Measurements from ENCODE around the gene SSR3. TPM values are rescaled to one million over a fixed set of nuclear protein-coding genes. Genes with fewer than 3 reads are reported as not detected.

The SSR3 gene
- total and polyA plus RNA-seq, 11 donors = 112 to 900 (median 197) TPM

- Histone ChIP-seq H3K27ac (no peak overlapping the region), H3K27me3 (peaks cover 0 to 3% (median 0%) of the 10 kb centered on the region in 9 donors), H3K36me3 (no peaks in the 10 kb centered on the region), H3K4me3 (no peak overlapping the region), H3K4me1 (peaks cover 0 to 17% (median 1%) of the 10 kb centered on the region in 12 donors), H3K9me3 (no peaks in the 10 kb centered on the region)
- no peak for DNase-seq
- 59 to 90% (median 80%) methylated on average over 1 to 2 of the region's 2 CpGs for WGBS, 4 donors
- TF ChIP-seq POLR2A (IDR thresholded peaks at IDR 0.05) (no peak), CTCF (IDR thresholded peaks at IDR 0.05) (no peak)
- ATAC-seq = no peak
- intact Hi-C loops (cut with DNase I) = loop anchor here in 1 of 10 donors (2.0 kb wide), 1 partner anchor 105 kb away; no protein-coding TSS in a partner anchor
Measured at GRCh38 chr3:156561533-156561932, 6.6 kb upstream of the SSR3 start.

DNA sequence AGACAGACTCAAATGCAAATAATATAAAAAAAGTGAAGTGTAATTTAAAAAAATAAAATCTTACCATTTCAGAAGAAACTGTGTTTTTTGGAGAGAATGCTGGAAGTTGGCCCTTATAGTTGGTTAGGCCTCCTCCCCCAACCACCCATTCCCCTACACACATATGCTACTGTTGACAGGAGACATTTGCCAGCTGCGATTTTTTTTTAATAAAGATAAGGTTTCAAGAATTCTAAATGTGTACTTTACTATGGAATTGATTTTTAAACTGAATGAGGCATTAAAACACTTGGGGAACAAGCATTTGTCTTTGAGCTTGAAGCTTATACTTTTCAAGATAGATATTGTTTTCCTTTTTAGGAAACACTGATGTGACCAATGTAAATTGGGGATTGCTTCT lies 4.4 kb upstream of the SSR3 start:
- peaks cover 0 to 2% (median 0%) of the 10 kb centered on the region in 9 donors for H3K27me3 ChIP-seq
- ATAC-seq (no peak), DNase-seq (no peak)
- H3K4me3 ChIP-seq = no peak overlapping the region
- no peak for TF ChIP-seq POLR2A (IDR thresholded peaks at IDR 0.05)
- no peak for TF ChIP-seq CTCF (IDR thresholded peaks at IDR 0.05)
- no peaks in the 10 kb centered on the region for H3K36me3 ChIP-seq
- H3K27ac ChIP-seq = peak overlapping the region in 7 of 12 donors; percentile 30 to 72 (median 61)
- intact Hi-C loops (cut with DNase I) = loop anchor here in 9 of 10 donors (5.0 to 10.0 kb wide), 9 partner anchors 45 to 575 kb away; partner anchors contain the start of genes LEKR1 (in 3 of the 9) and TIPARP (in 1 of the 9)
- peaks cover 0 to 23% (median 3%) of the 10 kb centered on the region in 12 donors for H3K4me1 ChIP-seq
- H3K9me3 ChIP-seq = no peaks in the 10 kb centered on the region
- whole genome bisulfite sequencing, 4 donors = 24 to 39% (median 31%) methylated on average over 1 of the region's 1 CpG

- H3K4me3 ChIP-seq = no peak overlapping the region
- no peak for TF ChIP-seq POLR2A (IDR thresholded peaks at IDR 0.05)
- no peak for TF ChIP-seq CTCF (IDR thresholded peaks at IDR 0.05)
- H3K27me3 ChIP-seq = no peaks in the 10 kb centered on the region
- H3K4me1 ChIP-seq = peaks cover 0 to 30% (median 9%) of the 10 kb centered on the region in 12 donors
- peak in 3 of 4 donors; percentile 8 to 23 (median 10) for ATAC-seq
- H3K9me3 ChIP-seq = no peaks in the 10 kb centered on the region
- peak in 1 of 5 donors; percentile 13 for DNase-seq
- H3K36me3 ChIP-seq = peaks cover 0 to 1% (median 0%) of the 10 kb centered on the region in 9 donors
- peak overlapping the region in 10 of 12 donors; percentile 9 to 72 (median 59) for H3K27ac ChIP-seq
- intact Hi-C loops (cut with DNase I) = loop anchor here in 9 of 10 donors (5.0 to 10.0 kb wide), 9 partner anchors 46 to 576 kb away; partner anchors contain the start of genes LEKR1 (in 3 of the 9) and TIPARP (in 1 of the 9)
Measured at GRCh38 chr3:156558389-156558788, 3.5 kb upstream of the SSR3 start.

GRCh38 chr3:156554515-156554841 lies 439 bp downstream of the SSR3 start:
- peaks cover 8 to 64% (median 46%) of the 10 kb centered on the region in 12 donors for H3K4me1 ChIP-seq

More at GRCh38 chr3:156554515-156554841, 439 bp downstream of the SSR3 start:
- TF ChIP-seq CTCF (IDR thresholded peaks at IDR 0.05) = no peak
- no peak for TF ChIP-seq POLR2A (IDR thresholded peaks at IDR 0.05)
- Histone ChIP-seq H3K27ac (peak overlapping the region; percentile 84 to 98 (median 93)), H3K4me3 (peak overlapping the region; percentile 81 to 98 (median 90)), H3K9me3 (no peaks in the 10 kb centered on the region), H3K27me3 (no peaks in the 10 kb centered on the region), H3K36me3 (peaks cover 0 to 38% (median 26%) of the 10 kb centered on the region in 9 donors)
- DNase-seq (no peak), ATAC-seq (peak in 1 of 4 donors; percentile 3)
- intact Hi-C loops (cut with DNase I) = loop anchor here in 9 of 10 donors (1.0 to 10.0 kb wide), 12 partner anchors 50 to 580 kb away; partner anchors contain the start of genes TIPARP (in 5 of the 9) and LEKR1 (in 2 of the 9)
- 0 to 1% (median 0%) methylated on average over 10 to 11 of the region's 11 CpGs for WGBS, 4 donors
